Mesenteric fat pad (tissue), 1 donor: ENCODE data around the gene TTC39B. TPM values are rescaled to one million over a fixed set of nuclear protein-coding genes. Genes with fewer than 3 reads are reported as not detected.

Experiments
- DNase-seq: peaks from one replicate; pipeline ENCODE4 v3.0.0-alpha.2; 2020; ENCODE audit warnings: low spot score
- total RNA-seq: library from RNA; stranded (reverse); fragmentation: NEBNext Ultra II Directional; extraction: Animal tissue kit (Norgen Biotek cat#: 25700); gene quantifications from one replicate; pipeline ENCODE4 v1.2.1, GENCODE V29; 2021
- donor health status: DM: yes; HTN: yes; CAD: no.

Gene TTC39B
- total RNA-seq, 1 donor from 2014 or later, result 7.2 TPM

DNA sequence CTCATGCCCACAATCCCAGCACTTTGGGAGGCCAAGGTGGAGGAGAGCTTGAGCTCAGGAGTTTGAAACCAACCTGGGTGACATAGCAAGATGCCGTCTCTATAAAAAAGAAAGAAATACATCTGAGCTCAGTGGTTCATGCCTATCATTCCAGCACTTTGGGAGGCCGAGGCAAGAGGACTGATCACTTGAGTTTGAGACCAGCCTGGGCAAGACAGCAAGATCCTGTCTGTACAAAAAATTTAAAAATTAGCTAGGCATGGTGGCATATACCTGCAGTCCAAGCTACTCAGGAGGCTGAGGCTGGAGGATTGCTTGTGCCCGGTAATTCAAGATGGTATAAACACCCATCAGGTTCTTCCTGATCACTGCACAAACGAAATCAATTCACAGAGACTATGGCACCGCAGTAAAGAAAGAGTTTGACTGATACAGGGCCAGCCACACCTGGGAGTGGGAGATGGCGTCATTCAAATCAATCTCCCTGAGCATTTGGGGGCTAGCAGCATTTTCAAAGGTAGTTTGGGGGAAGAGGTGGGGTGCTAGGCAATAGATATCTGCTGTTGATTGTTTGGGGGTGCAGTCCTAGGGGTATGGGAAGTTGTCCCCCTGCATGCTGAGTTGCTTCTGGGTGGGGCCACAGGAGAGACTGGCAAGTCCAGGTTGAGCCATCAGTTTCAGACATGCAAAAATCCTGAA lies 169.2 kb downstream of the TTC39B start:
- no peak for DNase-seq

DNA sequence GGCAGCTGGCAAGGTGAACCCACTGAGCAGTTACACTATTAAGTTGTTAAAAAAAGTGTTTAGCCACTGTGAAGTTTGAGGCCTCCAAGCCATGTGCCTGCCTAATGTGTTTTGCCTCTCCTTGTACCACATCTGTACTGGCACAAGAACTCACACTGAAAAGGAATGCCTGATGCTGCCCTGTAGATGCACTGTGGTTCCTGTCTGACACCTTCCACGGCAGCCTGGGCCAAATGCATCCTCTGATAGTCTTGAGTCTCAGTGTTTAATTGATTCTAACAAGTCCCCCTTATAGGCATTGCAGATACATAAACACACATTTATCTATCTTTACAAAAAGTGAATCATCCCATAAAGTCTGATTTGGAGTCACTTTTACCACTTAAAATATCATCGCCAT lies 169.9 kb downstream of the TTC39B start:
- no peak for DNase-seq

DNA sequence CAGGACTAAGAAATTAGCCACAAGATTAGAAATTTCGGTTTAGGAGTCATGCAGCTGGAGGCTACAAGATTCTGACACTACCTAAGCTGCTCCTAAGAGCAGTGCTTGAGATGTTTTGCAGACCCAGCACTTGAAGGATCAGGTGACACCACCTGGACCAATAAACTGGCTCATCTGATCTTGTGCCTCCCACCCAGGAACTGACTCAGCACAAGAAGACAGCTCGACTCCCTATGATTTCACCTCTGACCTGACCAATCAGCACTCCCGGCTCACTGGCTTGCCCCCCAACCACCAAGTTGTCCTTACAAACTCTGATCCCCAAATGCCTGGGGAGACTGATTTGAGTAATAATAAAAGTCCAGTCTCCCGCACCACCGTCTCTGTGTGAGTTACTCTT lies 170.4 kb downstream of the TTC39B start:
- DNase-seq, result no peak

DNA sequence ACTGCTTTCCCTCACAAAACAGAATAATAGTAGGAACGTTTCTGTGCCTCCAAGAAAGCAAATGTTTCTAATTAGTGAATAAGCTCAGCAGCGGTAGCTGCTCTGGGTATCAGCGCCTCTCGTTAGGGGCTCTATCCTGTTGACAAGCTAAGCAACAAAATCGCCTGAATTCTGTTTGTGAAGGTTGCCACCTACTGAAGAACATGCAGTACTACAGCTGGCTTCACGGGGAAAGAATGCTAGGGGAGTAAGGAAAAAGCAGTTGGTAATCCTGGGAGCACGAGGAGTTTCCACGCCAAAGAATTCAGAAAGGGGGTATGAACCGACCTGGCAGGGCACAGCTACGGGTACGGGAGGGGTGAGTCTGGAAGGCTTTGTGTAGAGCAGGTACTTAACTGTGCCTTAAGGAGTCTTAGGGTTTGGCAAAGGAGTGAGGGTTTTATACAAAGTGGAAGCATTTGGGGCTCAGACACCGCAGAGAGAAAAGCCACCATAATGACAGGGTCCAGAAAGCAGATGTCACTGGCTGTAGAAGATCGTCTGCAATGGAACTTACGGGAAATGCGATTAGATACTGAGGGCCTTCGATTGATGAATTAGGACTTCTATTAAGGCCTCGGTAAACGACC lies 171.7 kb downstream of the TTC39B start:
- no peak for DNase-seq

DNA sequence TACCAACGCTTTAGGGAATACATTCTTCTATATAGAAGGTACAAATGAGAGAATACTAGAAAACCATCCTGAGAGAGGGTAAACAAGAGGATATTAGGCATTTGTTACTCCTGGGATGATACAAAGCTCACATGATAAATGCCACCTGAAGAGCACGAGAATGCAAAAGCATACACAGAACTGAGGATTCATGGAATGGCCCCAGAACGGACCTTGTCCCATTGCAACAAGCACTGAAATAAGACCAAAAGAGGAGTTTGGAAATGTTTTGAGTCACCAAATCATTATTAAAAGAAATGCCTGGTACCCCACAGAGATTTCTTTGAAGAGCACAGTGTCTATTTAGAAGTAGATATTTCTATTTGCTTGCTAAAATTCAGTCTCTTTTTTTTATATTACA lies 173.5 kb downstream of the TTC39B start:
- no peak for DNase-seq

DNA sequence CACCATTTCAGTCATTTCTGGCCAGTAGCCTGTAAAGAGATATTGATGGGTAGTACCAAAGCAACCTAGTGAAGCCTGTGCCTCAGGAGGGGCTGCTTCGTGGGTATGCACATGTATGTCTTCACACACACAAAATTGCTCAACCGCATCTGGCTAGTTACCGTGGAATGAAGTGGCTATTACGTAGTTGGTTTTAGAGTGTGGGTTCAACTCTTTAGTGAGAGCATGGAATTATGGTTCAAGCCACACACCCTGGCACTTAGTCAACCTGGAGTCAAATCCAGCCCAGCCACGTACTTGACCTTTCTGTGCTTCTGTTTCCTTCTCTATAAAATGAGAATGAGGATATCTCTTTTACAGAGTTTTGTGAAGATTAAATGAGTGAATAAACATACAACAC lies 174.9 kb downstream of the TTC39B start:
- no peak for DNase-seq

DNA sequence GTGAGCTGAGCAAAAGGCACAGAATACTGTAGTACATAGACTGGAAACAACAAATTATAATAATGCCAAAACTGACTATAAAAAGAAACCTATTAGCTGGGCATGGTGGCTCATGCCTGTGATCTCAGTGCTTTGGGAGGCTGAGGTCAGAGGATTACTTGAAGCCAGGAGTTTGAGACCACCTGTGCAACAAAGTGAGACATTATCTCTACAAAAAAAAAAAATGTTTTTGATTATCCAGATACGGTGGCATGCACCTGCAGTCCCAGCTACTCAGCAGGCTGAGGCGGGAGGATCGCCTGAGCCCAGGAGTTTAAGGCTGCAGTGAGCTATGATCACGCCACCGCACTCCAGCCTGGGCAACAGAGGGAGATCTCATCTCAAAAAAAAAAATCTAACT lies 175.9 kb downstream of the TTC39B start:
- no peak for DNase-seq

DNA sequence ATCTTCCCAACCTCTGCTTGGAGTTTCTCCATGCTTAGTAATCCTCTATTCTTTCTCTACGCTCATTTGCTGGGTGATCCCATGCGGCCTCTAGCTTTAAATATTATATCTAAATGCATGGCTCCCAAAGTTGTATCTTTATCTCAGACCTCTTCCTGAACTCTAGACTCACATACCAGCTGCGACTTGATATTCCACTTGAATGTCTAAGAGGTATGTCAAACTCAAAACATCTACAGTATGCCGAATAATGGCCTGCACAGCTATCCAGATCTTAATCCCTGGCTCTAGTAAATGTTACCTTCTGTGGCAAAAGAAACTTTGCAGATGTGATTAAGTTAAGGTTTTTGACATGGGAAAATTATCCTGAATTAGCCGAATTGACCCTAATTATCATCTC lies 179.2 kb downstream of the TTC39B start:
- no peak for DNase-seq

DNA sequence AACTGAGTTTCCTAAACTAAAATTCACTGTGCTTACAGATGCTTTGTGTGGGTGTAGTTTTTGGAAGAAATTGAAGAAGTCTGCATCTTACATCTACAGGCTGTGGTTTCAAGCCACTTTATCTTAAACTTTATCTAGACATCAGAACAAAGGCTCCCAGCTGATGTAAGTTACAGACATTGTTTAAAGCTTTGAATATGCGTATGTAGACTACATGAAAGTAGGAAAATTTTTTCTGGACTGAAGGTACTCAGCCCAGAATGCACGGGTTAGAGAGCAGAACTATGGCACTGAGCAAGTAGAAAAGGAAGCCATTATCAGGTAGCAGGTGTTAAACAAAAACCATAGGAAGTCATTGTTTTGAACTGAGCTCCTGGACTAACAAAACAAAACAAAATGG lies 185.4 kb downstream of the TTC39B start:
- no peak for DNase-seq

DNA sequence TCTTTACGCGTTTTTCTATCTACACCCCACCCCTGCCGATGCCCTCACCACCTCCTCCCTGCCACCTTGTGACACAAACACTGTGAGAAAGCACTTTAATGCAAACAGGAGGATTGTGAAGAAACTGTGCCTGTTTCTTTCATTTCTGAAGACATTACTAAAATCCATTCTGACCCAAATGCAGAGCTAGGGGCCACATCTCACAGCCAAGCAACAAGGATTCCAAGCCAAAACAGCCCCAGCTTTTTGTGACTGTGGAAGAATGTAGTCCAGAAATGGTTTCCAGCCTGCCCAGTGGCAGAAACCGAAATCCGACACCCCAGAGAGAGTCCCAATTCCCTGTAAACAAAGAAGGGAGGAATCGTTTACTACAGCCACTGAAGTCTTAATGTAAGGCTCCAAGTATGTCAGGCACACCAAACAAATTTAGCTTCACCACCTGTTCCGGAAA lies 190.9 kb downstream of the TTC39B start:
- no peak for DNase-seq

DNA sequence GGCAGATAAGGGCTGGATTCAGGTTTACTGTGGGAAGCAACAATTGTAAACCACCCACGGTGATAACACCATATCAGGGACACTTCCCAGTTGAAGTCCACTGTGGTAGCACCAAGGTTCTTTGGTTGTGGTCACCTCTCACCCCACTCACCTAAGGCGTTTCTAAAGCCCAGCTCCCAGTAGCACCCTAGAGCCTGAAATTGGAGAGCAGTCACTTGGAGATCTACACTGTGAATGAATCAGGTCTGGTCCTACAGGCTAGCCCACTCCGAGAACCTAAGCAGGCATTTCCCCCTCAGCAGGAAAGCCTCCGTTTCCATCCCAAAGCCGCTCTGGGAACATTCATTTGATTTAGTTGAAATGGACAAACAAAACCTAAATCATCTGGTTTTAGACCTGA lies 191.3 kb downstream of the TTC39B start:
- DNase-seq, result no peak

DNA sequence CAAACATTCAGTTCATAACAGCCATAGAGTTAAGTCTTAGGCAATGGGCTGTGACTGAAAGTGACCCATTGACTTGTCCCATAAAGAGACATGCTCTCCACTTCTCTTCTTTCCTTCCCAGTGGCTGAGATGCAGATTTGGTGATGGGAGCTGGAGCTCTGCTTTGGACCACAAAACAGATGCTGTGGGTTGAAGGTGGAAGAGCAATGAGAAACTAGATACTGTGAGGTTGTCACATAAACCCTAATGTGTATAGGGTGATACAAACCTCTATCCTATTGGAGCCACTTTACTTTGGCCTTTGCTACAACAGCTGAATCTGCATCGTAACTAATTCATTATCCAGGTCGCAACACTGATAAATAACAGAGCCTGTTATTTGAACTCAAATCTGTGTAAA lies 192.0 kb downstream of the TTC39B start:
- no peak for DNase-seq

Other genes starting within 250 kb of the TTC39B start
- 18.5 TPM for gene SNAPC3, start 115.7 kb upstream of the TTC39B start, total RNA-seq
- gene PSIP1, start 203.8 kb upstream of the TTC39B start, total RNA-seq, result 22.2 TPM
- 0.87 TPM for gene CCDC171, start 245.8 kb upstream of the TTC39B start, total RNA-seq